HuH-7.5 (cell line): ENCODE data around the gene SLC16A9.
"Not testable (repeated sequence)": the region's sequence is repeated elsewhere in the genome, so short reads cannot be mapped to it uniquely, and the experiment has no call there.

Experiments
- DNase-seq: peaks from one replicate; pipeline ENCODE4 v3.0.0; 2011; ENCODE audit warnings: low spot score

The SLC16A9 gene

DNA sequence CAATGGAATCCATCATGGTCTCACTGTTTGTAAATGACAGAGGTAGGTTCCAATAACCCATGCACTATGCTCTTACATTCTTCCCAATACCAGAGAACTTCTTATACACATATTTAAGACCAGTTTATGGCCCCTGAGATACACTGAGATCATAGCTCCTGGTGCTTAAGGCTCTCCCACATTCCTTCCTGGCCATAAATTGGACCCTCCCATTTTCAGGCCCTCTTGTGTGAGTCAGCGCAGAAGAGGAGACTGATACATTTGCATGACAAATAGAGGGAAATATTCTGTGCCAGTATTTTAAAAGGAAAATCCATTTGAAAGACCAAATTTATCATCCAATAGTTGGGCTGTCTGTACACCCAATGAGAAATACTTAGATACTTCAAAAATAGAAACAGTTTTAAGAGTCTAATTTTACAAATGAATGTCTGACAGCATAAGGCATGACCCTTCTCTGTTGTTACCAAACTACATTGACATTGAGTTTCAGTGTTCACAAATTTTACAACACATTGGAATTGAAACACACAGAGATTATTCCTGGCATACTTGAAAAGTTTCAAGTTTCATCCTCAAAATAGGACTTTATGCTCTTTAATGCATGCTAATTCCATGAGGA is 35.3 kb downstream of the SLC16A9 start:
- no peak for DNase-seq

DNA sequence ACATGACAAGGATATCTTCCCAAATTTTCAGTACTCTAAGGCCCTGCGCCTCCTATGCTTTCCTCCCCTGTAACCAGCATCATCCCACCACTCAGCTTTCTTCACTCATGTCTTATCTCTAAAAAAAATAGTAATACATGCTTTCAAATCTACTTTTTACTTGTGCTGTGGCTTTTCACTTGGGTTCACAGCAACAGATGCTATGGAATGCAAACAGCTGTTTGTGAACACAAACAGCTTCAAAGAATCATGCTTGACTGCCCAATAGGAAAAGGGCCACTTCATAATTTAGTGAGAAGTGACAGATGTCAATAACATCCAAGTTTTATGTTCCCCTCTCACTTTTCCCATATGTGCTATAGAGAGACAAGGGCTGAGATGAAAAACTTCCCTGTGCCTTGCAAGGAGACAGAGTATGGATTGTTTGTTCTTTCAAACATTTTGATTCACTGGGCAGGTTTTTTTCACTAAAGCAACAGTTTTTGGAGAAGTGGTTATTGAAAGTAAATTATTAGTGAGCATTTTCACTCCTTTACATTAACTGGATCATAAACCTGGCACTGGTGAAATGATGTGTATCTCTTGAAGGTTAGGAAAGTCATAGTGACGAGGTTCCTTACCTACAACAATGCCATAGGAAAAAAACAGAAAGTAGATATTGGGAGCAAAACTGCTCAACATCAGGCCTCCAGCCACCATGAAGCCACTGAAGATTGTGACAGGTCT is 37.3 kb downstream of the SLC16A9 start:
- DNase-seq = no peak

DNA sequence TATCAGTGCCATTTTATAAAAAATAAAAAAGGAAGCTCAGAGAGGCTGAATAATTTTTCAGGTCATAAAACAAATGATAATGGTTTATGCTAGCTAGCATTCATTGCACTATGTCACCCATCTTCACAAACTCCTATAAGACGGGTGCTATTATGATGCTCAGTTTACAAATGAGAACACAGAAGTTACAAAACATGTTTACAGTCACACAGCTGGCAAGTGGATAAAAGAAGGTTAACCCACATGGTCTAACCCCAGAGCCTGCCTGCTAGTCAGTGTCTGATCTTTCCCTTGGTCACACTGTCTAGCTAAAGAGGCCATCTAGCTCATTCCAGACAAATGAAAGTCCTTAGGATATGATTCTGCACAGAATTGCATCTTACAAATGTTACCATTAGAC is 39.4 kb downstream of the SLC16A9 start:
- DNase-seq = no peak

DNA sequence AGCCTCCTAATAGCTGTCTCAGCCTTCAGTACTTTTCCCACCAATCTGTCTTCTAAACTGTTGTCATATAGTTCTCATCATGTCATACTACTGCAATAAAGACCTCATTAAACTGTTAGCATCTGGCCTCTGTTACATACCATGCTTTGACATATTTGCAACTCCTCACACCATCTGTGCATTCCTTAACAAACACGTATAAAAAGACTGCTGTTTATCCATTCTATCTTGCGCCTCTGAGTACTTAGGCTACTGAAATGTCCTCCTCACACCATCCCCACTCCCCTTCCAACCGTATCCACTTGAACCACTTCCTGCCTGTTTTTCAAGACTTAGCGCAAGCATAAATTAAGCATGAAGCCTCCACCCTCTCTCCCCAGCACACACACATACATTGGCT is 41.6 kb downstream of the SLC16A9 start:
- no peak for DNase-seq

DNA sequence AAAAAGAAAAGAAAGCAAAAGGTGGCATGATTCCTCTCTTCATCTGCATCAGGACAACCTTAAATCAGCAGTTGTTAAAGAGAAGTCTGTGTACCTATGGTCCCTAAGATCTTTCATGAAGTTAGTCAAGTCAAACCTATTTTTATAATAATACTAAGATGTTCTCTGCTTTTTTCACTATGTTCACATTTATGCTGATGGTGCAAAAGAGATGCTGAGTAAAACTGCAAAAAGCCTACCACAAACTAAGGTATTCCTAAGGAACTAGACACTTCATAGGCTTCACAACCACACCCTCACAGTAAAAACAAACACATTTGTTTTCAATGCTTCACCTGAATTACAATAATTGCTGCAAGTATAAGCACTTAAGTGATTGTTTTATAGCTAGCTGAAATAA is 43.3 kb downstream of the SLC16A9 start:
- no peak for DNase-seq

DNA sequence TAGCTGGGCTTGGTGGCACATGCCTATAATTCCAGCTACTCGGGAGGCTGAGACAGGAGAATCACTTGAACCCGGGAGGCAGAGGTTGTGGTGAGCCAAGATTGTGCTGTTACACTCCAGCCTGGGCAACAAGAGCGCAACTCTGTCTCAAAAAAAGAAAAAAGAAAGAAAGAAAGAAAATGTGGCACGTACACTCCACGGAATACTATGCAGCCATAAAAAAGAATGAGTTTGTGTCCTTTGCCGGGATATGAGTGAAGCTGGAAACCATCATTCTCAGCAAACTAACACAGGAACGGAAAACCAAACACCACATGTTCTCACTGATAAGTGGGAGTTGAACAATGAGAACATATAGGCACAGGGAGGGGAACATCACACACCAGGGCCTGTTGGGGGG is 46.4 kb downstream of the SLC16A9 start:
- DNase-seq = not testable (repeated sequence)

DNA sequence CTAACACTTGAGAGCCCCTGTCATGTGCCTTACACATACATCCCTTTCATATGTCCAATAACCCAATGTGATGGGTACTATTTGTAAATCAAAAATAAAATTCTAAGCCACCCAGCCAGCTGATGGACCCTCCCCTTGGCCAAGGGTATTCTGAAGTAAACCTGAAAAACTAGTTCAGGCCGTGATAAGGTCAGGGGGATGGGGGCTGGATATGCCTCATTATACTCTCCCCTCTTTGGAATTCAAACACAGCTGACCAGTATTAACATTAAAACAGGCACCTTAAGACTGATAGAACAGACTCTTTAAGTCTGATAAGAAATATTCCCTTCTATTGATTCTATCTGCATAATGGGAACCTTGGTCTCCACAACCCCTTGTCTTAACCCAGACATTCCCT is 51.9 kb downstream of the SLC16A9 start:
- no peak for DNase-seq

DNA sequence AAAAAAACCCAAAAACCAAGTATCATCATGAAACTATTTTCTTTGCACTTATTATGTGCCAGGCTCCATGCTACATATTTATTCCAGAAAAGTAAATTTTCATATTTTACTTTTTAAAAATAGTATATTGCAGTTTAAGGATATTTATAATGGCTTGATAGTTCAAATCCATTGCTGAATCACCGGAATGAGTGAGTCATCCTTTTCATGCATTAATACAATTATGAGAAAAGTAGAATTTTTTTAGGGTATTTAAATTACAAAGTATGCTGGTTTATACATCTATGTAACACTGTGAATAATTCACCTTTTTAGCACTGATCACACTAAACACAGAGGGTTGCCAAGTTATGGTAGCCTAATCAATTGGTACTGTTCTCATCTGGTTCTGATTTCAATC is 54.3 kb downstream of the SLC16A9 start:
- no peak for DNase-seq

DNA sequence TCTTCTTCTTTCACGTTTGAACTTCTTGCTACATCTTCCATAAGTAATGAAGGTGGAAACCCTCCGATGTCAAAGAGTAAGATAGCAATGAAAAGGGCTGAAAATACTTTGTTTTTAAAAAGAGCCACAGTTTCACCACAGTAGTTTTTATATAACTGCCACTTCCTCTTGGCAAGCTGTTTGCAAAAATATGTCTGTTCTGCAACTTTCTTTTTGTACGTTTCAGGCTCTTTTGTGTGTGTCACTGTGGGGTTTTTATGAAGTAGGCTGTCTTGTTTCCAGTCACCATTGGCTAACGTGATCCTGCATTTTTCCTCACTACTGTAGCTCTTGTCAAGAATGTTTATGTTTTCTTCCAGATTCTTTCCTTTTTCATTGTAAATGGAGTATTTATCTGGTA is 55.6 kb downstream of the SLC16A9 start:
- DNase-seq = no peak

DNA sequence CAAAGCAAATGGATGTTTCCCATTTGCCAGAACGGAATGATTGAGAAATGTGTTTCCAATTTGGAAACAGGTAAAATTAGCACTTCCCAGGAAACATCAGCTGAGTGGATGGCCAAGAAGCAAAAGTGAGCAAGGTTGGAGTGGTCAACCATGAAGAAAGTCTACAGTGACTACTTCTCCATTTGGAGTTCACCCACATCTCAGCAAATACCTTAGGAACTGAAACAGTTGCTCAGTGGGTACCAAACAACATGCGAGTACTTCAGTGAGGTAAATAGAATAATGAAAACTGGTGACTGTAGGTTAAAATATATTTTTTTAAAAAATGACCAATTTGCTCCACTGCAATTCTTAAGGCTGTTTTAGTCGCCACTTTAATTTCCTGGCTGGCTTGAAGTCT is 57.7 kb downstream of the SLC16A9 start:
- no peak for DNase-seq

DNA sequence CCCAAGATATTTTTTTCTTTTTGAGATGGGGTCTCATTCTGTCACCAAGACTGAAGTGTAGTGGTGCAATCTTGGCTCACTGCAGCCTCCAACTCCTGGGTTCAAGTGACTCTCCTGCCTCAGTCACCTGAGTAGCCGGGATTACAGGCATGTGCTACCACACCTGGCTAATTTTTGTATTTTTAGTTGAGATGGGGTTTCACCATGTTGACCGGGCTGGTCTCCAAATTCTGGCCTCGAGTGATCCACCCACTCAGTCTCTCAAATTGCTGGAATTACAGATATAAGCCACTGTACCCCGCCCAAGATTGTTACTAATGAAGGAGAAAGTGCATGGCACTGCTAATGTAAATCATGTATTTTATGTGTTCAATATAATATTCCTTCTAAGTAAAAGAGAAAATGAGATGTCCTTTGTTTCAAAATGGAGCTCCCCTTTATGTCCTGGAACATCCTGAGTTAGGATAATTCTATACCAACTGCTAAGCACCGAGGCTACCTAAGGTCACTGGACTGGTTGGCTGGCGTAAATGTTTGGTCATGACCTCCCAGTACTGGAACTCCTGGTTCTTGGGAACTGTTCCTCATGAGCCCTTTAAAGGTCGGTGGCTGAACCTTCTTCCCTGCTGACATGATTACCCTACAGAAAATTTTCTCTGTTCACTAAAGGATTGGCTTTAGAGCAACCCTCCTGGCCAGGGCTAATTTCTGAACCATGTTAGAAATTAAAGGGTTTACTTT is 59.9 kb downstream of the SLC16A9 start:
- no peak for DNase-seq

DNA sequence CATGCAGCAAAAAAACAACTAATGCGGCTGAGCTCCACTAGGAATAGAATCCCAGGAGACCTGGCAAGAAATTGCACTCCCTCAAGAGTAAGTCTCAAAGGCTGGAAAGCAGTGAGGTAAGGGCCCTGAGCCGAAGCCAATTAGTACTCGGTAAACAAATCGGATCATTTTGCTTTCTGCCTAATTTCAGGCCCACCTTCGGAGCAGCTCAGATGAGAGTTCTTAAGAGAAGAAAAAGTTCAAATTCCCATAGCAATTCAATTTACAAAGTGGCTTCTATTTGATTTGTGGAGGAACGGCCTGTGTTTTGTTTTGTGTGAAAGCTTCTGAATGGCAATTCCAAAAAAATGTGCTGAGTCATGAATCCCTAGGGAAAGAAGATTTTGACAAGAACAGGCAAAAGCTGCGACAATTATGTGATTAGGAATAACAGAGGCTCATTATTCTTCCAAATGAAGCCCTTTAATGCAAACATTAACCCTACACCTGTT is 60.9 kb downstream of the SLC16A9 start:
- no peak for DNase-seq

DNA sequence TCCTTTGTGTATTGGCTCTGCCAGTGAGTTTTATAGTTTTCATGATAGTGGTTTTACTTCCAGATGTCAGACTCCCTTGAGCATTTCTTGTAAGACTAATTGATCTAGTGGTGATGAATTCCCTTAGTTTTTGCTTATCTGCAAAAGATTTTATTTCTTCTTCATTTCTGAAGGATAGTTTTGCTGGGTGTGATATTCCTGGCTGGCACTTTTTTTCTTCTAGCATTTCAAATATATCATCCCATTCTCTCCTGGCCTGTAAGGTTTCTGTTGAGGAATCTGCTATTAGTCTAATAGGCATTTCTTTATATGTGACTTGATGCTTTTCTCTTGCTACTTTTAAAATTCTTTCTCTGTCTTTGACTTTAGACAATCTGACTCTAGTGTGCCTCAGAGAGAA is 64.8 kb downstream of the SLC16A9 start:
- DNase-seq = no peak

DNA sequence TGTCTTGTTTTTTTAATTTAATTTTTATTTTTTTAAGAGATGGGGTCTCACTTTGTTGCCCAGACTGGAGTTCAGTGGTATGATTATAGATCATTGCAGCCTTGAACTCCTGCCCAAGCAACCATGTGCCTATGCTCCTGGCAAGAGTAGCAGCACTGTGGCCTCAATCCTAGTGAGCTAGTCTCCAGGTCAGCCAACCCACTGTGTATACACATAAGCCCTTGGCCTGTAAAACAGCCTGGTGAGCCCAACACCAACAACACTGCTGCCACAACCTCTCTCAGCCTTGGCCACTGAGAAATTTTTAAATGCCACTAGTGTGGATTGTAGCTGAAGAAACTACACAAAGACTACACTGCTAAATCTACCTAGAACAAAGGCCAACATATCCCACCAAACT is 68.0 kb downstream of the SLC16A9 start:
- DNase-seq = not testable (repeated sequence)

DNA sequence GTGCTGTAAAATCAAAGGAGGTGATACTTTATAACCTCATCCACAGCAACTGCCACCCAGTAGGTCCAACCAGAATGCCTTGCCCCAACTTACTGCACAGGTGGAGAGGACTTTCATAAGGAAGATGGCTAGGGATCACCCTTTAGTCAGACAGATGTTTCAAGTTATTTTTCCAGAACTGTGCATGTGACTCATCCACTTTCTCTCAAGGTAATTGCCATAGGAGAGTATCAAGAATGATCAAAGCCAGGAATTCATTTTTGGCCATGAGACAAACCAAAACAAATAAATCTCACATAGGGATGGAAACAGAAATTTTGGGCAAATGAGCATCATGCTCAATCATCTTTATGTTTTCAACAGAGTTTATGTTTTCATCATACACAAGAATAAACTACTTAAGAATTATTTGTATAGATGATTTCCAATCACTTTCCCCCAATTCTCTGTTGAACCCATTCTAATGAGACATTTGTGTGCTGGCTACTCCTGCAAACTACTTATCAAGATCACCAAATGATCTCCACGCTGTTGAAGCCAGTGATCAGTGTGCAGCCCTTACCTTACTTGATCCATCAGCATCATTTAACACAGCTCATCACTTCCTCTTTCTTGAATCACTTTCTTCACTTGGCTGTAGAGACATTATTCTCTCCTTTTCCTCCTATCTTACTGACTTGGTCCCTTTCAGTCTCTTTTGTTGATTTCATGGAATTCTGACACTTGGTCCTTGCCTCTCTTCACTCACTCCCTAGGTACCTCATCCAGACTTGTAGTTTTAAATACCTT is 74.0 kb downstream of the SLC16A9 start:
- no peak for DNase-seq

DNA sequence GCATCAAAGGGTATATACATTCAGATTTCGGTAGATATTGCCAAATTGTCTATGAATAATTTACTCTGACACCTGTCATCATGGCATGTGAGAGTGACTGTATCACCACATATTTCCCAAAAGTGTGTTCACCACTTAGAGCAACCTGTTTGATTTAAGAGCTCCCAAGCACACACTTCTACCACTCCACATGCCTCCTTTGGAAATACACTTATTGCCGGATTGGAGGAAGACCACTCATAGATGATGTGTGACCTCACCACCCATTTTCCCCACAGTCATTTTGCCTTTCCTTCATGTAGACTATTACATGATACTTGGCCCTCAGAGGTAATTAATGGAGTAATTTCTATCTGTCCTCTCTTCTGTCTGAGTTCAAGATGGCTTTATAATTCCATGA is 75.5 kb downstream of the SLC16A9 start:
- no peak for DNase-seq

DNA sequence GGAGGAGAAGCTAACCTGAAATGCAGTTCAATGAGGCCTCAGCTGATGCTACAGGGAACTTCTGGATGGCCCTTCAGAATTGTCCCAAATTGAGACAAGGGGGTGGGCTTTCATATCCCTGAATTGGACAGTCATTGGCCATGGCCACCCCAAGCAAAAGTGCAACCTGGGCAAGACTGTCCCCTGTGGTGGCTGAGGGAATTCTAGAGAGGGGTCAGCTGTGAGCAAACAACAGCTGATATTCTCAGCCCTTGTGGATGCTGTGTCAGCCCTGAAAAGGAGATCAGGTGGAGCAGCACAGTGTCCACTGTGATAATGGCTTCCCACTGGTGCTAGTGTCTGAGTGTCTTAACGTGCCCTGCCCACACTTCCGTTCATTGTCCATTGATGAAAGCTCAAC is 76.6 kb downstream of the SLC16A9 start:
- DNase-seq = no peak

DNA sequence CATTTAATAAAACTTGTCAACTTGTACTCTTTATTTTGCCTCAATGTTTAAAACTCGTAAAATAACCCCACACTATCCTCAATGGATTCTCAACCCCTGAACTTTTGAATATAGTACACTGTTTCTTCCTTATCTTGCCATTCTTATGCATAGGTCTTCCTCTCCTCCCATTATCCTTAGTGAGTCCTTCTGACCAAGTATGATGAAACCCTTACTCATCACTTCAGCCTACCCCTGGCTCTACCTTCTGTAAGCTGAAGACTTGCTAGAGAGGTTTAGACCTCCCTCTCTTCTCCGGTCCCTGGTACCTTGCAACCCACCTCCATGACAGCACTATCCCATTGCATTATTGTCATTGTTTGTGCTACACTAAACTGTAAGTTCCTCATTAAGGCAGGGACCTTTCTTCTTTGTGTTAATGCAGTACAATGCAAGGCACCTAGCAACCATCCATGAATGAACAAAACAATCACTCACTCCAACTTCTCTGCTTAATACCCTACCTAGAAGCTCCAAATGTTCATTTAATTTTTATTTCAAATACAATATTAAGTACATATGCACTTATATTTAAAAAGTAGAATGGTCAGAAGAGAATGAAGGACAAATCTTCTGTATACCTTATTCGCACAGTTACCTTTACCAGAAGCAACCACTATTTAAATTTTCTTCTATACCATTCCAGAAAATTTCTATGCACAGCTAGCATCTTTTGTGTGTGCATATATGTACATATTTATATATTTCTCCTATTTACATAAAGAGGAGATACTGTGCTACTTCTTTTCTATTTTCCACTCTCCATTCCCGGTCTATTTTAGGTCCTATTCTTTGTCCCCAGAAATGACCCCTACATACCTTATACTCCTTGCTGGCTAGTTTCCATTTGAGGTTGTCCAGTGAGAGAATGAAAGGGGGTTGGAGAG is 77.5 kb downstream of the SLC16A9 start:
- no peak for DNase-seq

DNA sequence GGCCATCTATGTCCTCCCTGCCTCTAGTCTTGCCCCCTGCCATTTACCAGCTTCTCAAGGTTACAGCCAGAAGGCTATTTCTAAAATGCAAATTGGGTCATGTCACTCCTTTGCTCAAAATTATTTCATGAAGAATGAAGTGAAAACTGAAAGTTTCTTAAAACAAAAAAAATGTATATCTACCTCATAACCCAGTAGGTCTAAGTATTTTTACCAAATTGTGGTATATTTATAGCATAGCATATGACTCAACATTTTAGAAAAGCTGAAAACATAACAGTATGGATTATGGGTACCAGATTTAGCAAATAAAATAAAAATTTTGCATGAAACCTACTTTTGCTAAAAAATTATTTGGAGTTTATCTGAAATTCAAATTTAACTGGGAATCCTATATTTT is 78.4 kb downstream of the SLC16A9 start:
- DNase-seq = no peak

DNA sequence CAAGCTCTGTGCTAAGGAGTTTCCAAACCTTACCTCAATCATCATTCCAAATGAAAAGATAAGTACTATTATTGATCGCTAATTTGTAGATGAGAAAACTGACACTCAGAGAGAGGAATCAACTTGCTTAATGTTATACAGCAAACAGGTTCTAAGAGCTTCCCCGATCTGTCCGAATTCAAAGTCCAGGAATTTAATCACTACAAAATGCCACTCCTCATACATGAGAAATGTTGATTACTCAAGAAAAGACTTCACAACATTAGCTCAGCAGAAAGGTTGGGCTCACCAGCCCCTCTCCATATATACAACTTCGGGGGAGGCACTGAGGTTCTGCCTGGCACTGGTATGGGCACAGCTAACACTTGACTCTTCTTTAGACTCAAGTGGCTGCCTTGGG is 80.7 kb downstream of the SLC16A9 start:
- DNase-seq = no peak

DNA sequence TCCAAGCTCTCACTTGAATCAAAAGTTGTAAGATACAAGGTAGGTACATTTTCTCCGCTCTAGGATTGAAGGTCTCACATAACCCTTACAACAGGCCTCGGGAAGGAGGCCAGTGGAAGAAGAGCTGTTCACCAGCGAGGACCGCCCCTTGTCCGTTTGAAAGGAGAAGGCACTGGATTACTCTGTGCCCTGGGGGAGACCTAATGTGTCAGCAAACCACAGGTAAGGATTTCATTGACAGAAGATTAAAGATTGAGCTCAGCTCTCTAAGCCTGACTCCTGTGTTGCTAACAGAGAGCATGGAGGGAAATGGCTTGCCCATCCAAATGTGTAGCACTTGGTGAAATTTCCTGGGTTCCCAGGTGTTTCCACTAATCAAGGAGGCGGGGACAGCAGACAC is 81.2 kb downstream of the SLC16A9 start:
- no peak for DNase-seq
